Upper lobe of right lung (tissue), 1 donor: Measurements from ENCODE around the gene CLEC3A. TPM values are rescaled to one million over a fixed set of nuclear protein-coding genes. Genes with fewer than 3 reads are reported as not detected.
"Not testable (repeated sequence)": the region's sequence is repeated elsewhere in the genome, so short reads cannot be mapped to it uniquely, and the experiment has no call there.

ENCODE experiments used
- ATAC-seq: fragments of 200-7000 bp; cut with Tn5 transposase; one replicate; pipeline ENCODE4 v1.9.1; 2020; ENCODE audit warnings: mild to moderate bottlenecking, moderate library complexity
- DNase-seq: peaks from one replicate; pipeline ENCODE4 v3.0.0-alpha.2; 2020
- H3K27ac ChIP-seq: fragments of 200-600 bp; one replicate; pipeline ENCODE4 v1.8.0; 2022
- H3K27me3 ChIP-seq: fragments of 200-600 bp; one replicate; pipeline ENCODE4 v1.8.0; 2022; ENCODE audit warnings: mild to moderate bottlenecking
- H3K36me3 ChIP-seq: fragments of 200-600 bp; one replicate; pipeline ENCODE4 v1.8.0; 2022
- H3K4me1 ChIP-seq: fragments of 200-600 bp; one replicate; pipeline ENCODE4 v1.8.0; 2022
- H3K4me3 ChIP-seq: fragments of 200-600 bp; one replicate; pipeline ENCODE4 v1.8.0; 2022; ENCODE audit warnings: mild to moderate bottlenecking
- H3K9me3 ChIP-seq: fragments of 200-600 bp; one replicate; pipeline ENCODE4 v1.8.0; 2022
- intact Hi-C: fragments of 100-400 bp; cut with DNase I; formaldehyde crosslinking; loops from one replicate; pipeline ENCODE4 v1.11.0; 2022
- total RNA-seq: library from RNA; stranded (reverse); fragmentation: NEBNext Ultra II Directional; extraction: Animal tissue kit (Norgen Biotek cat#: 25700); gene quantifications from one replicate; pipeline ENCODE4 v1.2.1, GENCODE V29; 2021
- TF ChIP-seq, protein P1 (sequence below): fragments of 200-600 bp; IDR thresholded peaks from one replicate; pipeline ENCODE4 v1.8.0; 2022; ENCODE audit warnings: antibody characterized with exemption
- donor health status: DM: no; HTN: yes; CAD: no; lungs with severe emphysema.

The CLEC3A gene
- total RNA-seq, 1 donor from 2014 or later, result not detected

DNA sequence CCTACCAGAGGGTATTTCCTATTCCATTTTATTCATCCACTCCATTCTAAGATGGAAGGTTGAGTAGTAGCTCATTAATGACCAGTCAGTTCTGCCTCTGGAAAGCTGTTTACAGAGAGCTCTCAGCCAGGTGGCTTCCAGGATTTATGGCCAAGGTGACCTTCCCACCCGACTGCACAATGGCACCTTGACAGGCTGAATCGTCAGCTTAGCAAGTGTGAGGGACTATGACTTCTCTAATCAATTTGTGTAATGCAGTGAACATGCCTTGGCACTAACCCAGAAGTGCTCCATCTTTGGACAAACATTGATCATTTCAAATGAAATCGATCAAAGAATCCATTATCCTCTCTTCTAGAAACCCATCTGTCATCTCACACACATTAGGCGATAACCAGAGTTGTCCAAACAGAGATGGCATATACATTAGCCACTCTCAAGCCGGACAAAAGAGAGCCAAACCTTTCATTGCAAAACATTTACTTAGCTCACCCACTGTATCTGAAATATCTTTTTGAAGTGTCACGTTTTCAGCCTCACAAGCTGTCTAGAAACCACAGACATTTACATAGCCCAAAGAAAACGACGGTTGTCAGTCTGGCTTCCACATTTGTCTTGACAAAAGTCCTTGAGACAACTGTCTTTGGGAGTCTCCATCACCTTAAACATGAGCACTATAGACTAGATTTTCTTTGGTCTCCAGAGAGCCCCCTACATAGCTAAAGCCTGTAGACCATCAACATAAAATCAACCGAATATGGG, 35.6 kb downstream of the CLEC3A start:
- no peaks in the 10 kb centered on the region for H3K9me3 ChIP-seq
- no peak overlapping the region for H3K27ac ChIP-seq
- DNase-seq (no peak), ATAC-seq (no peak)
- no peak overlapping the region for H3K4me3 ChIP-seq
- H3K4me1 ChIP-seq, result no peaks in the 10 kb centered on the region
- TF ChIP-seq, protein P1, sequence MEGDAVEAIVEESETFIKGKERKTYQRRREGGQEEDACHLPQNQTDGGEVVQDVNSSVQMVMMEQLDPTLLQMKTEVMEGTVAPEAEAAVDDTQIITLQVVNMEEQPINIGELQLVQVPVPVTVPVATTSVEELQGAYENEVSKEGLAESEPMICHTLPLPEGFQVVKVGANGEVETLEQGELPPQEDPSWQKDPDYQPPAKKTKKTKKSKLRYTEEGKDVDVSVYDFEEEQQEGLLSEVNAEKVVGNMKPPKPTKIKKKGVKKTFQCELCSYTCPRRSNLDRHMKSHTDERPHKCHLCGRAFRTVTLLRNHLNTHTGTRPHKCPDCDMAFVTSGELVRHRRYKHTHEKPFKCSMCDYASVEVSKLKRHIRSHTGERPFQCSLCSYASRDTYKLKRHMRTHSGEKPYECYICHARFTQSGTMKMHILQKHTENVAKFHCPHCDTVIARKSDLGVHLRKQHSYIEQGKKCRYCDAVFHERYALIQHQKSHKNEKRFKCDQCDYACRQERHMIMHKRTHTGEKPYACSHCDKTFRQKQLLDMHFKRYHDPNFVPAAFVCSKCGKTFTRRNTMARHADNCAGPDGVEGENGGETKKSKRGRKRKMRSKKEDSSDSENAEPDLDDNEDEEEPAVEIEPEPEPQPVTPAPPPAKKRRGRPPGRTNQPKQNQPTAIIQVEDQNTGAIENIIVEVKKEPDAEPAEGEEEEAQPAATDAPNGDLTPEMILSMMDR, result no peak
- H3K36me3 ChIP-seq, result no peaks in the 10 kb centered on the region
- H3K27me3 ChIP-seq, result peaks cover 5% of the 10 kb centered on the region
- intact Hi-C loops, result no loop called here

DNA sequence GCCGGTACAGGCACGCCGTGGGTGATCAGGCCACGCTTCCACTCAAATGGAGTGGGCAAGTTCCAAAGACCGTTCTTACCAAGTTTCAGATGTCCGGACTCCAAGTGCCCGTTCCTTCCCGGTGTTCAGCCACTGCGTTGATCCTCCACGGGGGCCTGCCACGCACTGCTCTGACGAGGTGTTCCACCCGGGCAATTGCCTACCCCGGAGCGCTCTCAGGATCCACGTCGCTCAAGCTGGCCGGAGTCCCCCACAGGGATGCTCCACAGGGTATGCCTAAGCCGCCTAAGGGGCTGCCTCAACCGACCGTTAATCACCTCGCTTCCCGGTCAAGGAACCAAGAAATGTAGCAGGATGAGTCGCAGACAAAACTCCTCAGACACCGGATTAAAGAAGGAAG, 37.5 kb downstream of the CLEC3A start:
- H3K36me3 ChIP-seq, intact Hi-C loops, H3K4me1 ChIP-seq, H3K27ac ChIP-seq, H3K27me3 ChIP-seq, H3K4me3 ChIP-seq, DNase-seq, H3K9me3 ChIP-seq, ATAC-seq: not testable (repeated sequence)

DNA sequence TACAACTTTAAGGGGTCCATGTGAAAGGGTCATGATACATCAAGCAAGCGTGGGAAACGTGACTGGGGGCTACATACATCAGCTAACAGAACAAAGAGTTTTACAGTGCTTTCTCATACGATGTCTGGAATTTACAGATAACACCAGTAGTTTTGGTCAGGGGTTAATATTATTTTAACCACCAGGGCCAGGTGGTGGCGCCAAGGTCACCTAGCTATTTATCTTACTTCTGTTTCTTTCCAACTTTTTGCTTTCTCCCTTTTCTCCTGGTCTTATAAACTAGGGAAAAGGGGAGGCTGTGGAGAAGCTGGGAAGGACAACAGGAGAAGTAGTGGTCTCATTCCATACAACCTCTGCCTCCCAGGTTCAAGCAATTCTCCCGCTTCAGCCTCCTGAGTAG, 37.9 kb downstream of the CLEC3A start:
- intact Hi-C loops, result no loop called here
- Histone ChIP-seq H3K4me3 (no peak overlapping the region), H3K27ac (no peak overlapping the region), H3K27me3 (no peaks in the 10 kb centered on the region), H3K4me1 (no peaks in the 10 kb centered on the region), H3K36me3 (no peaks in the 10 kb centered on the region), H3K9me3 (no peaks in the 10 kb centered on the region)
- TF ChIP-seq, protein P1, result no peak
- DNase-seq (no peak), ATAC-seq (no peak)

DNA sequence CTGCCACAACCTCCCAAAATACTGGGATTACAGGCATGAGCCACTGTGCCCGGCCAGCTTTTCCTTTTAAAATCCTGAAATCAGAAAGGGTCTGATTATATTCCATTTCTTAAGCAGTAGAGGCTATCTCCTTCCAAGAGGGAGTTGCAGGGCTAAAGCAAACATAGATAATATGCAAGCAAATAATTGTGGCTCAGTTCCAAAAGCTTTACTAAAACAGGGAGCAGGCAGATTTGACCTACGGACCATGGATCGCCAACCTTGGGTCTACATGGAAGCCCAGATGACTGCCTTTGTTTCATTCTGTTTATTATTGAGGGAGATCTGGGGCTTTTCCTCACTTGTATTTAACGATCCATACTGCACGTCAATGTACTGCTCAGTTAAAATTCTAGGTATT, 38.5 kb downstream of the CLEC3A start:
- H3K27me3 ChIP-seq, result no peaks in the 10 kb centered on the region
- H3K4me3 ChIP-seq, result no peak overlapping the region
- H3K4me1 ChIP-seq, result no peaks in the 10 kb centered on the region
- ATAC-seq (no peak), DNase-seq (no peak)
- no peak overlapping the region for H3K27ac ChIP-seq
- TF ChIP-seq, protein P1, result no peak
- intact Hi-C loops, result no loop called here
- H3K36me3 ChIP-seq, result no peaks in the 10 kb centered on the region
- no peaks in the 10 kb centered on the region for H3K9me3 ChIP-seq

DNA sequence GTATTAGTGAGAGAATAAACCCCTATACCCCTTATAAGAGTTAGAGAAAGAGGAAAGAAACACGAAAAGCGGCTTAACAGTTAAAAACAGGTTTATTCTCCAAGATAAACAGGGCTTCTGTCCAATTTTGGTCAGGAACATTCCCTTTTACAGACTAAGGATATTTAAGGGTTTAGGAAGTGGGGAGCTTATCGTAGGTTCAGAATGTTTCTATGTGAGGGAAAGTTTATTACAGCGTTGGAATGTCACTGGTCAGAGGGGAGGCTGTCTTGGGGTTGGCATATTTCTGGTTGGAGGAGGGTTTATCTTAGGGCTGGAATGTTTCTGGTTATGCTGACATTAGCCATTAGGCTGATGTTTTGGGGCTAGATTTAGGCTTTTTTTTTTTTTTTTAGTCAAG, 43.0 kb downstream of the CLEC3A start:
- ATAC-seq, result no peak
- Histone ChIP-seq H3K4me3 (no peak overlapping the region), H3K27me3 (no peaks in the 10 kb centered on the region), H3K27ac (no peak overlapping the region), H3K4me1 (no peaks in the 10 kb centered on the region), H3K9me3 (no peaks in the 10 kb centered on the region), H3K36me3 (no peaks in the 10 kb centered on the region)
- no peak for DNase-seq
- TF ChIP-seq, protein P1, result no peak
- intact Hi-C loops, result no loop called here

DNA sequence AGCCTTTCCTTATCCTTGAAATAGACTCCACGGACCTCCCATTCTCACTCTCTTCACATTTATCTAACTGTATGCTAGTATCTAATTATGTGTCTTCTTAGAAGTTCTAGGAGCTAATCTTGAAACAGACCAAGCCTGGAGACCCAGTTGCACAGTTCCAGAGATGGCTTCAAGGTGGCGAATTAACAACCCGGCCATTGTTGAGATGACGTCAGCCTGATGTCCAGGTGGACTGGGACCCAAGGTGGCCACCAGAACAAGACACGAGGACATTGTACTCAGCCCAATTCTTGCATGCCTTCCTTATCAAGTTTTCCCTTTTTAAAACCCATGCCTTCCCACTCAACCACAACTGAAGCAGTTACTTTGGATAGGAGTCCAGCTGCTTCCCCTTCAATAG, 47.6 kb downstream of the CLEC3A start:
- Histone ChIP-seq H3K27me3 (no peaks in the 10 kb centered on the region), H3K9me3 (no peaks in the 10 kb centered on the region), H3K27ac (no peak overlapping the region), H3K36me3 (no peaks in the 10 kb centered on the region), H3K4me3 (no peak overlapping the region), H3K4me1 (no peaks in the 10 kb centered on the region)
- ATAC-seq (no peak), DNase-seq (no peak)
- intact Hi-C loops, result no loop called here
- TF ChIP-seq, protein P1, result no peak
